Cardiac muscle cell (in vitro differentiated cells and primary cell): Measurements from ENCODE around the gene NPY2R. TPM values are rescaled to one million over a fixed set of nuclear protein-coding genes. Genes with fewer than 3 reads are reported as not detected.

Source experiments
- DNase-seq, 2 donors: peaks; one replicate each; pipeline versions ENCODE4 v3.0.0 to v3.0.0-alpha.2; 2010 to 2017; ENCODE audit warnings: low read depth in 1 of 2, low spot score in 1 of 2
- H3K27ac ChIP-seq: fragments of 200-600 bp; sonication (generic); 2 replicates; pipeline ENCODE4 v1.5.1; 2016
- H3K27me3 ChIP-seq: fragments of 200-600 bp; sonication (generic); 2 replicates; pipeline ENCODE4 v1.6.0; 2016; ENCODE audit warnings: control low read depth
- H3K36me3 ChIP-seq: fragments of 200-600 bp; sonication (generic); 2 replicates; pipeline ENCODE4 v1.5.1; 2016; ENCODE audit warnings: control low read depth
- H3K4me1 ChIP-seq: fragments of 200-600 bp; sonication (generic); 2 replicates; pipeline ENCODE4 v1.8.1; 2017; ENCODE audit warnings: low read depth, mild to moderate bottlenecking, mixed run types
- H3K4me3 ChIP-seq: fragments of 200-600 bp; sonication (generic); 2 replicates; pipeline ENCODE4 v1.5.1; 2016; ENCODE audit warnings: mild to moderate bottlenecking
- H3K9me3 ChIP-seq: fragments of 200-600 bp; sonication (generic); 2 replicates; pipeline ENCODE4 v1.5.1; 2017; ENCODE audit warnings: low read depth, mild to moderate bottlenecking, control low read depth
- CTCF ChIP-seq: IDR thresholded peaks from 2 replicates; pipeline ENCODE4 v1.5.1; 2012; ENCODE audit warnings: low read depth, mild to moderate bottlenecking, low read length
- polyA plus RNA-seq: library from polyadenylated mRNA; unstranded; fragments of >200 nt; fragmentation: Nextera tagmentation; extraction: Ambion mirVana; gene quantifications from 2 replicates; pipeline ENCODE4 v1.2.1, GENCODE V29; 2016
- total RNA-seq: library from RNA; depleted of rRNA; stranded (reverse); fragments of >200 nt; gene quantifications from 2 replicates; pipeline ENCODE4 v1.2.3, GENCODE V29; 2016

The NPY2R gene
- total RNA-seq (not detected in 2 replicates), polyA plus RNA-seq (not detected in 2 replicates)

GRCh38 chr4:155208258-155209054, at the start of gene NPY2R:
Gene NPY2R, plus strand, starts transcription at chr4:155208636. Its CDS starts 5,304 bp downstream, at chr4:155213940.
- Histone ChIP-seq H3K4me1 (no peaks in the 10 kb centered on the region), H3K9me3 (no peaks in the 10 kb centered on the region), H3K36me3 (no peaks in the 10 kb centered on the region), H3K27ac (no peak within 1 kb of the TSS), H3K27me3 (peaks cover 75% of the 10 kb centered on the region), H3K4me3 (peak within 1 kb of the TSS; percentile 40)
- TF ChIP-seq CTCF, result no peak
- DNase-seq, result peak in 1 of 2 donors; percentile 56

GRCh38 chr4:155161357-155161756, 47.1 kb upstream of the NPY2R start:
- no peak for TF ChIP-seq CTCF
- Histone ChIP-seq H3K36me3 (no peaks in the 10 kb centered on the region), H3K9me3 (no peaks in the 10 kb centered on the region), H3K4me3 (no peak overlapping the region), H3K27ac (no peak overlapping the region), H3K27me3 (no peaks in the 10 kb centered on the region), H3K4me1 (no peaks in the 10 kb centered on the region)
- no peak for DNase-seq

- no peaks in the 10 kb centered on the region for H3K9me3 ChIP-seq
- H3K4me1 ChIP-seq, result no peaks in the 10 kb centered on the region
- no peaks in the 10 kb centered on the region for H3K36me3 ChIP-seq
- no peak overlapping the region for H3K4me3 ChIP-seq
- H3K27me3 ChIP-seq, result no peaks in the 10 kb centered on the region
- H3K27ac ChIP-seq, result no peak overlapping the region
- TF ChIP-seq CTCF, result no peak
- DNase-seq, result no peak
These were observed 43.7 kb upstream of the NPY2R start for GRCh38 chr4:155164718-155165117.

GRCh38 chr4:155170569-155170968, 37.9 kb upstream of the NPY2R start:
- no peak for TF ChIP-seq CTCF
- Histone ChIP-seq H3K36me3 (no peaks in the 10 kb centered on the region), H3K4me1 (no peaks in the 10 kb centered on the region), H3K4me3 (no peak overlapping the region), H3K27me3 (no peaks in the 10 kb centered on the region), H3K27ac (no peak overlapping the region), H3K9me3 (no peaks in the 10 kb centered on the region)
- no peak for DNase-seq

- H3K9me3 ChIP-seq, result no peaks in the 10 kb centered on the region
- H3K27me3 ChIP-seq, result no peaks in the 10 kb centered on the region
- no peak overlapping the region for H3K4me3 ChIP-seq
- no peak overlapping the region for H3K27ac ChIP-seq
- no peaks in the 10 kb centered on the region for H3K4me1 ChIP-seq
- peak in 1 of 2 donors; percentile 83 for DNase-seq
- no peaks in the 10 kb centered on the region for H3K36me3 ChIP-seq
- no peak for TF ChIP-seq CTCF
These were observed 35.1 kb upstream of the NPY2R start for GRCh38 chr4:155173371-155173770.
